ENCODE data around the gene B4GAT1. TPM values are rescaled to one million over a fixed set of nuclear protein-coding genes. Genes with fewer than 3 reads are reported as not detected.
A peak's percentile ranks its signal among the peaks of the same experiment; 100 is the strongest.

The B4GAT1 gene
- polyA plus RNA-seq, 1 of the 3 experiments (the other 2 are of a cell fraction) = 26.4 TPM

- Histone ChIP-seq H3K27me3 (ENCODE audit: insufficient read depth) (no peaks in the 10 kb centered on the region), H3K27ac (ENCODE audit: low read depth in 2 of 2, low read length in 1 of 2) (peak overlapping the region; percentile 94 to 100; a peak in 3 of 4 replicates), H2AFZ (ENCODE audit: low read depth) (no peak overlapping the region), H3K79me2 (ENCODE audit: insufficient read depth) (no peaks in the 10 kb centered on the region), H3K9me2 (no peaks in the 10 kb centered on the region), H3F3A (replicated peaks; ENCODE audit: insufficient read depth) (peaks cover 15% of the 10 kb centered on the region), H4K20me1 (ENCODE audit: insufficient read depth) (no peaks in the 10 kb centered on the region), H3K9ac (no peak overlapping the region), H3K36me3 (replicated peaks in 1 of 2; ENCODE audit: control insufficient read depth in 1 of 2, insufficient read depth in 2 of 2, low read length in 1 of 2) (no peaks in the 10 kb centered on the region), H3K4me1 (ENCODE audit: control insufficient read depth in 1 of 2, insufficient read depth in 2 of 2, low read depth in 1 of 2, low read length in 1 of 2) (peaks cover 32 to 67% of the 10 kb centered on the region in 2 experiments), H3K4me3 (ENCODE audit: low read depth in 2 of 2, low read length in 1 of 2) (no peak overlapping the region), H3K9me3 (no peaks in the 10 kb centered on the region), H3K4me2 (peak overlapping the region; percentile 80; the same call in 1 of the 2 replicates)
- TF ChIP-seq FOSL2 (IDR thresholded peaks at IDR 0.05; ENCODE audit: borderline replicate concordance, low read depth) = no peak
- TF ChIP-seq RFX5 (IDR thresholded peaks at IDR 0.05; ENCODE audit: low read length) = no peak
- TF ChIP-seq GATA2 (CRISPR knock-in tag; IDR thresholded peaks at IDR 0.05) = no peak
- no peak for TF ChIP-seq SIN3A (IDR thresholded peaks at IDR 0.05; ENCODE audit: borderline replicate concordance, low read depth, low read length)
- TF ChIP-seq MAX (IDR thresholded peaks at IDR 0.05; ENCODE audit: low read depth) = no peak
- TF ChIP-seq GABPA (IDR thresholded peaks at IDR 0.05; ENCODE audit: low read depth) = no peak
- TF ChIP-seq RXRA (IDR thresholded peaks at IDR 0.05; ENCODE audit: borderline replicate concordance, low read depth) = no peak
- TF ChIP-seq CHD2 (IDR thresholded peaks at IDR 0.05; ENCODE audit: low read length, partially characterized antibody) = no peak
- TF ChIP-seq USF1 (IDR thresholded peaks at IDR 0.05; ENCODE audit: borderline replicate concordance, low read depth) = no peak
- TF ChIP-seq IRF3 (IDR thresholded peaks at IDR 0.05; ENCODE audit: low read depth, low read length) = no peak
- no peak for TF ChIP-seq MEF2A (IDR thresholded peaks at IDR 0.05; ENCODE audit: borderline replicate concordance, low read depth)
- no peak for TF ChIP-seq NFIC (IDR thresholded peaks at IDR 0.05; ENCODE audit: borderline replicate concordance)
- WGBS (ENCODE audit: low lambda C conversion rate) = 95% methylated on average over 9 of the region's 17 CpGs
- ChIA-PET POLR2A (no interaction called here), CTCF (interaction anchor here (0.7 to 12.4 kb wide), 11 partner anchors 7 to 74 kb away, joined by 3 to 280 read pairs (median 26); partner anchors contain the start of genes B4GAT1, BRMS1, CNIH2 and RIN1)
- DNase-seq = no peak
Observed at GRCh38 chr11:66314561-66315497, 32.6 kb downstream of the B4GAT1 start.

GRCh38 chr11:66314186-66314501 is 33.3 kb downstream of the B4GAT1 start:
- H3K79me2 ChIP-seq (ENCODE audit: insufficient read depth) = no peaks in the 10 kb centered on the region
- peaks cover 15% of the 10 kb centered on the region for H3F3A ChIP-seq (replicated peaks; ENCODE audit: insufficient read depth)
- peak overlapping the region; percentile 94 to 100; a peak in 3 of 4 replicates for H3K27ac ChIP-seq (ENCODE audit: low read depth in 2 of 2, low read length in 1 of 2)
- H3K27me3 ChIP-seq (ENCODE audit: insufficient read depth) = no peaks in the 10 kb centered on the region
- no peaks in the 10 kb centered on the region for H3K9me2 ChIP-seq
- no peak for TF ChIP-seq ZBTB33 (IDR thresholded peaks at IDR 0.05; ENCODE audit: borderline replicate concordance, low read depth)
- TF ChIP-seq FOXJ3 (CRISPR knock-in tag; IDR thresholded peaks at IDR 0.05) = no peak
- no peak for TF ChIP-seq TCF12 (IDR thresholded peaks at IDR 0.05)
- no peak for TF ChIP-seq ELF1 (IDR thresholded peaks at IDR 0.05)
- no peak for TF ChIP-seq CHD2 (IDR thresholded peaks at IDR 0.05; ENCODE audit: low read length, partially characterized antibody)
- no peak for TF ChIP-seq GABPA (IDR thresholded peaks at IDR 0.05; ENCODE audit: low read depth)
- no peak for TF ChIP-seq POLR2AphosphoS5 (IDR thresholded peaks at IDR 0.05; ENCODE audit: low read depth, low read length)
- TF ChIP-seq, protein P1, sequence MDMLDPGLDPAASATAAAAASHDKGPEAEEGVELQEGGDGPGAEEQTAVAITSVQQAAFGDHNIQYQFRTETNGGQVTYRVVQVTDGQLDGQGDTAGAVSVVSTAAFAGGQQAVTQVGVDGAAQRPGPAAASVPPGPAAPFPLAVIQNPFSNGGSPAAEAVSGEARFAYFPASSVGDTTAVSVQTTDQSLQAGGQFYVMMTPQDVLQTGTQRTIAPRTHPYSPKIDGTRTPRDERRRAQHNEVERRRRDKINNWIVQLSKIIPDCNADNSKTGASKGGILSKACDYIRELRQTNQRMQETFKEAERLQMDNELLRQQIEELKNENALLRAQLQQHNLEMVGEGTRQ (IDR thresholded peaks at IDR 0.05; ENCODE audit: borderline replicate concordance, low read depth, low read length) = no peak
- TF ChIP-seq FOSL2 (IDR thresholded peaks at IDR 0.05; ENCODE audit: borderline replicate concordance, low read depth) = no peak
- TF ChIP-seq MXI1 (IDR thresholded peaks at IDR 0.05; ENCODE audit: low read depth, low read length) = no peak
- TF ChIP-seq NFIC (IDR thresholded peaks at IDR 0.05; ENCODE audit: borderline replicate concordance) = no peak
- TF ChIP-seq TAF1 (IDR thresholded peaks at IDR 0.05; ENCODE audit: borderline replicate concordance, low read depth, low read length) = no peak
- no peak for TF ChIP-seq RXRA (IDR thresholded peaks at IDR 0.05; ENCODE audit: borderline replicate concordance, low read depth)
- DNase-seq = no peak
- no peaks in the 10 kb centered on the region for H3K9me3 ChIP-seq
- no peak overlapping the region for H3K4me3 ChIP-seq (ENCODE audit: low read depth in 2 of 2, low read length in 1 of 2)
- peak overlapping the region; percentile 80; the same call in 1 of the 2 replicates for H3K4me2 ChIP-seq
- no peaks in the 10 kb centered on the region for H3K36me3 ChIP-seq (replicated peaks in 1 of 2; ENCODE audit: control insufficient read depth in 1 of 2, insufficient read depth in 2 of 2, low read length in 1 of 2)
- H2AFZ ChIP-seq (ENCODE audit: low read depth) = no peak overlapping the region
- 80% methylated on average over 1 of the region's 1 CpG for WGBS (ENCODE audit: low lambda C conversion rate)
- no peaks in the 10 kb centered on the region for H4K20me1 ChIP-seq (ENCODE audit: insufficient read depth)
- ChIA-PET POLR2A (interaction anchor here (0.6 to 3.1 kb wide), 3 partner anchors 21 to 1002 kb away, joined by 3 to 33 read pairs (median 19); partner anchors contain the start of genes RIN1, TMEM151A and YIF1A), CTCF (interaction anchor here (0.7 to 12.4 kb wide), 13 partner anchors 8 to 201 kb away, joined by 3 to 280 read pairs (median 46); partner anchors contain the start of genes B4GAT1, BRMS1, CNIH2 and MRPL11)
- no peak overlapping the region; the same call in 1 of the 2 replicates for H3K9ac ChIP-seq
- H3K4me1 ChIP-seq (ENCODE audit: control insufficient read depth in 1 of 2, insufficient read depth in 2 of 2, low read depth in 1 of 2, low read length in 1 of 2) = peaks cover 31 to 69% of the 10 kb centered on the region in 2 experiments

Measured in SK-N-SH (cell line).